Adrenal gland (tissue), 12 donors: ENCODE data around the gene PTPRJ. TPM values are rescaled to one million over a fixed set of nuclear protein-coding genes. Genes with fewer than 3 reads are reported as not detected.

ENCODE experiments used
- DNase-seq, 7 donors: peaks; one replicate each; pipeline ENCODE4 v3.0.0-alpha.2; 2019 to 2020
- H3K27ac ChIP-seq, 5 donors: fragments of 200-600 bp; sonication (generic) in 4 of 5; 1 replicate in 3 of 5; 2 replicates in 2 of 5; pipeline versions ENCODE4 v1.5.1 to v1.8.0; 2016 to 2020; ENCODE audit warnings: mild to moderate bottlenecking in 1 of 5
- H3K27me3 ChIP-seq: fragments of 200-600 bp; 2 replicates; pipeline ENCODE4 v1.8.0; 2021
- H3K36me3 ChIP-seq, 2 donors: fragments of 200-600 bp; replicated peaks in 1 of 2; 1 replicate in 1 of 2; 2 replicates in 1 of 2; pipeline versions ENCODE4 v1.5.1 to v1.8.0; 2018 to 2022
- H3K4me1 ChIP-seq, 2 donors: fragments of 200-600 bp; replicated peaks in 1 of 2; 1 replicate in 1 of 2; 2 replicates in 1 of 2; pipeline versions ENCODE4 v1.5.1 to v1.8.0; 2018 to 2021
- H3K4me3 ChIP-seq, 4 donors: fragments of 200-600 bp; sonication (generic) in 3 of 4; one replicate each; pipeline ENCODE4 v1.5.1; 2016 to 2018
- H3K9me3 ChIP-seq, 3 donors: fragments of 200-600 bp; sonication (generic) in 1 of 3; replicated peaks in 1 of 3; 1 replicate in 2 of 3; 2 replicates in 1 of 3; pipeline versions ENCODE4 v1.5.1 to v1.8.0; 2016 to 2021
- CTCF ChIP-seq, 6 experiments: fragments of 450-650 bp in 4 of 6; fragments of 200-600 bp in 2 of 6; sonication (generic) in 1 of 6; IDR thresholded peaks; 1 replicate in 5 of 6; 2 replicates in 1 of 6; pipeline versions ENCODE4 v1.5.1 to v1.8.0; 2016 to 2021; ENCODE audit warnings: antibody characterized with exemption in 6 of 6, mild to moderate bottlenecking in 2 of 6, moderate library complexity in 1 of 6
- POLR2A ChIP-seq, 2 donors: fragments of 450-650 bp; IDR thresholded peaks; one replicate each; pipeline ENCODE4 v1.6.1; 2017; ENCODE audit warnings: antibody characterized with exemption in 2 of 2, mild to moderate bottlenecking in 2 of 2, moderate library complexity in 1 of 2
- WGBS, 4 donors: extraction: QIAGEN DNeasy Blood & Tissue Kit in 2 of 4; methylation state at CpG; one replicate each; pipeline versions ENCODE4 v1.1.5 to v1.1.7; 2013 to 2017; 5-methylcytosine and 5-hydroxymethylcytosine counted together
- intact Hi-C, 2 donors: fragments of 100-400 bp; cut with DNase I; formaldehyde crosslinking; loops; one replicate each; pipeline versions ENCODE4 v1.14.1 to v1.15.0; 2022 to 2023
- polyA plus RNA-seq, 3 donors: library from polyadenylated mRNA; stranded (reverse); fragments of 200-250 nt in 2 of 3; fragments of 350-450 nt in 1 of 3; fragmentation: Illumina TruSeq in 1 of 3; extraction: RNeasy Lipid Tissue Mini Kit (QIAGEN cat#74804) in 1 of 3; gene quantifications; one replicate each; pipeline ENCODE4 v1.2.3, GENCODE V29; 2013 to 2014
- total RNA-seq, 9 donors: library from RNA; depleted of rRNA in 4 of 9; stranded (reverse); fragments of >200 nt in 4 of 9; fragments of 120-200 nt in 1 of 9; fragmentation: NEBNext Ultra II Directional in 1 of 9; extraction: Animal tissue kit (Norgen Biotek cat#: 25700) in 1 of 9; gene quantifications; one replicate each; pipeline versions ENCODE4 v1.1.0 to v1.2.4, GENCODE V29; 2013 to 2023
- donor health status: healthy with polysubstance abuse.
- donor health status: Bipolar disorder and iron deficiency.
- donor health status: DM: yes; HTN: yes; CAD: no.
- donor health status: DM: no; HTN: no; CAD: no.
- donor health status: DM: no; HTN: no; CAD: no.
- donor health status: DM: yes; HTN: yes; CAD: no.

The PTPRJ gene
- total and polyA plus RNA-seq, 12 donors: 1.4 to 16.9 (median 10.2) TPM

GRCh38 chr11:48033918-48034341 is 53.6 kb downstream of the PTPRJ start:
- Histone ChIP-seq H3K36me3 (no peaks in the 10 kb centered on the region), H3K27me3 (no peaks in the 10 kb centered on the region), H3K27ac (peak overlapping the region in 2 of 5 donors; percentile 19 to 26), H3K9me3 (no peaks in the 10 kb centered on the region), H3K4me3 (no peak overlapping the region), H3K4me1 (peaks cover 0 to 31% of the 10 kb centered on the region in 2 donors)
- 67 to 76% (median 72%) methylated on average over 3 of the region's 3 CpGs for WGBS, 4 donors
- TF ChIP-seq POLR2A (IDR thresholded peaks at IDR 0.05) (no peak), CTCF (IDR thresholded peaks at IDR 0.05) (no peak)
- DNase-seq: peak in 1 of 7 donors; percentile 29
- intact Hi-C loops: no loop called here

GRCh38 chr11:48034926-48035871 is 54.8 kb downstream of the PTPRJ start:
- Histone ChIP-seq H3K4me3 (no peak overlapping the region), H3K9me3 (no peaks in the 10 kb centered on the region), H3K4me1 (peaks cover 0 to 23% of the 10 kb centered on the region in 2 donors), H3K27ac (peak overlapping the region in 1 of 5 donors; percentile 52), H3K36me3 (no peaks in the 10 kb centered on the region), H3K27me3 (no peaks in the 10 kb centered on the region)
- intact Hi-C loops: no loop called here
- TF ChIP-seq CTCF (IDR thresholded peaks at IDR 0.05) (no peak), POLR2A (IDR thresholded peaks at IDR 0.05) (no peak)
- DNase-seq: peak in 4 of 7 donors; percentile 15 to 30 (median 24)
- 72 to 77% (median 76%) methylated on average over 14 of the region's 14 CpGs for WGBS, 4 donors

- DNase-seq: no peak
- no peaks in the 10 kb centered on the region for H3K9me3 ChIP-seq
- TF ChIP-seq POLR2A (IDR thresholded peaks at IDR 0.05) (no peak), CTCF (IDR thresholded peaks at IDR 0.05) (no peak)
- H3K4me1 ChIP-seq: peaks cover 0 to 15% of the 10 kb centered on the region in 2 donors
- no peak overlapping the region for H3K27ac ChIP-seq
- H3K4me3 ChIP-seq: no peak overlapping the region
- H3K27me3 ChIP-seq: no peaks in the 10 kb centered on the region
- intact Hi-C loops: no loop called here
- 29 to 58% (median 45%) methylated on average over 1 of the region's 1 CpG for WGBS, 4 donors
- no peaks in the 10 kb centered on the region for H3K36me3 ChIP-seq
These were observed 55.7 kb downstream of the PTPRJ start for GRCh38 chr11:48036011-48036410.

- 72 to 83% (median 75%) methylated on average over 4 of the region's 4 CpGs for WGBS, 4 donors
- H3K9me3 ChIP-seq: no peaks in the 10 kb centered on the region
- no peak for TF ChIP-seq CTCF (IDR thresholded peaks at IDR 0.05)
- no peak for TF ChIP-seq POLR2A (IDR thresholded peaks at IDR 0.05)
- no peaks in the 10 kb centered on the region for H3K27me3 ChIP-seq
- H3K4me1 ChIP-seq: peaks cover 0 to 10% of the 10 kb centered on the region in 2 donors
- intact Hi-C loops: no loop called here
- H3K36me3 ChIP-seq: no peaks in the 10 kb centered on the region
- H3K27ac ChIP-seq: no peak overlapping the region
- no peak overlapping the region for H3K4me3 ChIP-seq
- DNase-seq: no peak
These were observed 56.1 kb downstream of the PTPRJ start for GRCh38 chr11:48036466-48036865.
